ENCODE results near the gene UCK2.
A peak's percentile ranks its signal among the peaks of the same experiment; 100 is the strongest.

Gene UCK2

GRCh38 chr1:165841582-165842017 lies 14.2 kb downstream of the UCK2 start:
- no peak for TF ChIP-seq EZH2phosphoT487 (IDR thresholded peaks at IDR 0.05; ENCODE audit: low read length)
- no peak for TF ChIP-seq EZH2 (optimal IDR thresholded peaks at IDR 0.05; ENCODE audit: low read depth, low read length)
- no peak for TF ChIP-seq CTCF (IDR thresholded peaks at IDR 0.05; ENCODE audit: low read length)
- 0 out of 2 replicates have a peak, but pooled peaks cover 11% of the 10 kb centered on the region for H3K36me3 ChIP-seq (replicated peaks; ENCODE audit: insufficient read depth, low read length)
- peaks cover 35% of the 10 kb centered on the region for H3F3A ChIP-seq (ENCODE audit: insufficient read depth, low read length)
- peak overlapping the region; percentile 34; the same call in 1 of the 2 replicates for H3K27ac ChIP-seq (ENCODE audit: low read length)
- no peak overlapping the region for H2AFZ ChIP-seq (ENCODE audit: low read length)
- H3K27me3 ChIP-seq (replicated peaks; ENCODE audit: insufficient read depth, low read length): no peaks in the 10 kb centered on the region
- H3K4me3 ChIP-seq (ENCODE audit: low read length): no peak overlapping the region
- no peak overlapping the region for H3K9ac ChIP-seq (ENCODE audit: low read length)
- peaks cover 99% of the 10 kb centered on the region for H3K79me2 ChIP-seq (ENCODE audit: low read length)
- DNase-seq: no peak
- peaks cover 88% of the 10 kb centered on the region for H4K20me1 ChIP-seq (ENCODE audit: insufficient read depth, low read length)
- no peaks in the 10 kb centered on the region for H3K9me2 ChIP-seq (replicated peaks; ENCODE audit: insufficient read depth, low read length)
- no peaks in the 10 kb centered on the region for H3K9me3 ChIP-seq (replicated peaks; ENCODE audit: insufficient read depth, low read length)
- H3K4me1 ChIP-seq (ENCODE audit: low read length): peaks cover 50% of the 10 kb centered on the region
- H3K4me2 ChIP-seq (ENCODE audit: low read depth, low read length): no peak overlapping the region

- DNase-seq: no peak
- no peak overlapping the region for H2AFZ ChIP-seq (ENCODE audit: low read length)
- 0 out of 2 replicates have a peak, but pooled peaks cover 6% of the 10 kb centered on the region for H3K36me3 ChIP-seq (replicated peaks; ENCODE audit: insufficient read depth, low read length)
- H3K9me3 ChIP-seq (replicated peaks; ENCODE audit: insufficient read depth, low read length): no peaks in the 10 kb centered on the region
- TF ChIP-seq CTCF (IDR thresholded peaks at IDR 0.05; ENCODE audit: low read length): no peak
- TF ChIP-seq EZH2phosphoT487 (IDR thresholded peaks at IDR 0.05; ENCODE audit: low read length): no peak
- TF ChIP-seq EZH2 (optimal IDR thresholded peaks at IDR 0.05; ENCODE audit: low read depth, low read length): no peak
- no peak overlapping the region for H3K4me3 ChIP-seq (ENCODE audit: low read length)
- H3K27ac ChIP-seq (ENCODE audit: low read length): peak overlapping the region; percentile 34; the same call in 1 of the 2 replicates
- H4K20me1 ChIP-seq (ENCODE audit: insufficient read depth, low read length): peaks cover 86% of the 10 kb centered on the region
- H3K9me2 ChIP-seq (replicated peaks; ENCODE audit: insufficient read depth, low read length): no peaks in the 10 kb centered on the region
- peaks cover 99% of the 10 kb centered on the region for H3K79me2 ChIP-seq (ENCODE audit: low read length)
- peaks cover 35% of the 10 kb centered on the region for H3F3A ChIP-seq (ENCODE audit: insufficient read depth, low read length)
- no peak overlapping the region for H3K9ac ChIP-seq (ENCODE audit: low read length)
- peaks cover 55% of the 10 kb centered on the region for H3K4me1 ChIP-seq (ENCODE audit: low read length)
- H3K27me3 ChIP-seq (replicated peaks; ENCODE audit: insufficient read depth, low read length): no peaks in the 10 kb centered on the region
- peak overlapping the region; percentile 48 for H3K4me2 ChIP-seq (ENCODE audit: low read depth, low read length)
These were observed 14.7 kb downstream of the UCK2 start for GRCh38 chr1:165842023-165842670.

- H4K20me1 ChIP-seq (ENCODE audit: insufficient read depth, low read length): peaks cover 86% of the 10 kb centered on the region
- H3K79me2 ChIP-seq (ENCODE audit: low read length): peaks cover 99% of the 10 kb centered on the region
- no peaks in the 10 kb centered on the region for H3K9me3 ChIP-seq (replicated peaks; ENCODE audit: insufficient read depth, low read length)
- peaks cover 56% of the 10 kb centered on the region for H3K4me1 ChIP-seq (ENCODE audit: low read length)
- H3K36me3 ChIP-seq (replicated peaks; ENCODE audit: insufficient read depth, low read length): 0 out of 2 replicates have a peak, but pooled peaks cover under 1% of the 10 kb centered on the region
- DNase-seq: peak; percentile 94
- peak overlapping the region; percentile 6; the same call in 1 of the 2 replicates for H3K9ac ChIP-seq (ENCODE audit: low read length)
- H3F3A ChIP-seq (ENCODE audit: insufficient read depth, low read length): peaks cover 35% of the 10 kb centered on the region
- peak overlapping the region; percentile 48 for H3K4me2 ChIP-seq (ENCODE audit: low read depth, low read length)
- H3K27me3 ChIP-seq (replicated peaks; ENCODE audit: insufficient read depth, low read length): no peaks in the 10 kb centered on the region
- H3K9me2 ChIP-seq (replicated peaks; ENCODE audit: insufficient read depth, low read length): no peaks in the 10 kb centered on the region
- no peak for TF ChIP-seq CTCF (IDR thresholded peaks at IDR 0.05; ENCODE audit: low read length)
- no peak for TF ChIP-seq EZH2 (optimal IDR thresholded peaks at IDR 0.05; ENCODE audit: low read depth, low read length)
- no peak for TF ChIP-seq EZH2phosphoT487 (IDR thresholded peaks at IDR 0.05; ENCODE audit: low read length)
- H3K4me3 ChIP-seq (ENCODE audit: low read length): no peak overlapping the region
- peak overlapping the region; percentile 34; the same call in 1 of the 2 replicates for H3K27ac ChIP-seq (ENCODE audit: low read length)
- H2AFZ ChIP-seq (ENCODE audit: low read length): no peak overlapping the region
These were observed 15.3 kb downstream of the UCK2 start for GRCh38 chr1:165842671-165843129.

All from MM.1S (cell line).